CD4-positive, alpha-beta T cell (primary cell): ENCODE measurements around the gene HOXB8. TPM values are rescaled to one million over a fixed set of nuclear protein-coding genes. Genes with fewer than 3 reads are reported as not detected.

ENCODE experiments used
- ATAC-seq: fragments of 200-7000 bp; cut with Tn5 transposase; one replicate; pipeline ENCODE4 v1.10.0; 2022; ENCODE audit warnings: mild to moderate bottlenecking; ENCODE audit not compliant: poor library complexity
- CTCF ChIA-PET: fragments of 350-600 bp; sonication (Branson Sonifier 250); formaldehyde crosslinking; loops from one replicate; lab custom pipeline; 2021; ENCODE audit warnings: antibody characterized with exemption, inconsistent platforms; lab: Charles Lee
- POLR2A ChIA-PET: fragments of 350-600 bp; sonication (Branson Sonifier 250); formaldehyde crosslinking; loops from one replicate; lab custom pipeline; 2021; ENCODE audit warnings: antibody characterized with exemption, inconsistent platforms; lab: Charles Lee
- DNase-seq, 14 experiments: peaks; one replicate each; pipeline ENCODE4 v3.0.0-alpha.2; 2013 to 2020; ENCODE audit warnings: mixed read lengths in 2 of 14
- H3K27ac ChIP-seq, 2 donors: one replicate each; pipeline versions ENCODE4 v1.5.1 to v1.7.0; 2013; ENCODE audit warnings: low read length in 2 of 2, low read depth in 1 of 2, mild to moderate bottlenecking in 1 of 2
- H3K27me3 ChIP-seq, 2 experiments: 1 replicate in 1 of 2; 2 replicates in 1 of 2; pipeline versions ENCODE4 v1.6.1 to v1.7.0; 2013; ENCODE audit warnings: low read length in 2 of 2, control low read depth in 1 of 2, mild to moderate bottlenecking in 1 of 2, moderate library complexity in 1 of 2; ENCODE audit not compliant: insufficient read depth in 2 of 2, control insufficient read depth in 1 of 2
- H3K36me3 ChIP-seq: one replicate; pipeline ENCODE4 v1.6.1; 2013; ENCODE audit warnings: low read length, control low read depth; ENCODE audit not compliant: insufficient read depth
- H3K4me1 ChIP-seq: one replicate; pipeline ENCODE4 v1.6.1; 2013; ENCODE audit warnings: low read length, control low read depth; ENCODE audit not compliant: insufficient read depth
- H3K4me3 ChIP-seq: one replicate; pipeline ENCODE4 v1.5.1; 2013; ENCODE audit warnings: mild to moderate bottlenecking, low read length, moderate library complexity
- H3K9me3 ChIP-seq, 2 experiments: 1 replicate in 1 of 2; 2 replicates in 1 of 2; pipeline versions ENCODE4 v1.6.1 to v1.7.0; 2013; ENCODE audit warnings: low read length in 2 of 2, mild to moderate bottlenecking in 2 of 2, control low read depth in 1 of 2, moderate library complexity in 1 of 2; ENCODE audit not compliant: control insufficient read depth in 1 of 2, insufficient read depth in 1 of 2
- H3K27ac Mint-ChIP-seq: one replicate; pipeline ENCODE4 v1.8.0; 2020; ENCODE audit warnings: mixed read lengths
- H3K27me3 Mint-ChIP-seq: one replicate; pipeline ENCODE4 v1.8.0; 2021; ENCODE audit warnings: mixed read lengths
- H3K36me3 Mint-ChIP-seq: one replicate; pipeline ENCODE4 v1.8.0; 2021; ENCODE audit warnings: low read depth, mixed read lengths
- H3K4me1 Mint-ChIP-seq: one replicate; pipeline ENCODE4 v1.8.0; 2021; ENCODE audit warnings: low read depth, mixed read lengths
- H3K4me3 Mint-ChIP-seq: one replicate; pipeline ENCODE4 v1.8.0; 2020; ENCODE audit warnings: mild to moderate bottlenecking, mixed read lengths
- H3K9me3 Mint-ChIP-seq: one replicate; pipeline ENCODE4 v1.8.0; 2020; ENCODE audit warnings: mixed read lengths
- CTCF ChIP-seq: fragments of 200-600 bp; IDR thresholded peaks from one replicate; pipeline ENCODE4 v1.8.0; 2022; ENCODE audit warnings: antibody characterized with exemption, mild to moderate bottlenecking
- intact Hi-C, 2 experiments: fragments of 100-400 bp; cut with DNase I in 1 of 2; cut with micrococcal nuclease in 1 of 2; formaldehyde crosslinking; loops; one replicate each; pipeline versions ENCODE4 v1.15.1 to v1.9.0; 2023 to 2025; cut with DNase I, micrococcal nuclease
- total RNA-seq, 174 experiments: library from RNA in 2 of 174; stranded (reverse) in 2 of 174; gene quantifications; one replicate each; pipeline ENCODE4 v1.2.3 and lab custom pipeline; 2021 to 2026

The HOXB8 gene
- total RNA-seq, 2 experiments from 2014 or later: not detected

DNA sequence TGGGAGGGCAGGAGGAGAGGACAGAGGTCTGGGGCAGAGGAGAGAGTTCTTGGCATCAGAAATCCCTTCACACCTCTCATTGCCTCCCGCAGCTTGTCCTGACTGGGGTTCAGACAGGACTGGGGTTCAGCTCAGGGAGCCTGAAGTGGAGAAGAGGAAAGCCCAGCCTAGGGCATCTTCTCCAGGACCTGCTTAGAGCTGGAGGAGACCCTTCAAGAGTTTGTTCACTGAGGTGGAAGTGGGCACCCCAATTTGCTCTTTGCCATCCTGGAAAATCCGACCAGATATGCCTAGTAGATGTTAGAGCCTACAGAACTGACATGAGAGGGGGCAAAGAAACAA is 27.0 kb downstream of the HOXB8 start:
- Mint-ChIP-seq H3K27ac (no peak overlapping the region), H3K9me3 (no peaks in the 10 kb centered on the region), H3K4me3 (no peak overlapping the region), H3K36me3 (no peaks in the 10 kb centered on the region), H3K27me3 (peaks cover 100% of the 10 kb centered on the region), H3K4me1 (peaks cover 27% of the 10 kb centered on the region)
- Histone ChIP-seq H3K36me3 (no peaks in the 10 kb centered on the region), H3K9me3 (no peaks in the 10 kb centered on the region), H3K27ac (no peak overlapping the region), H3K4me3 (no peak overlapping the region), H3K27me3 (peaks cover 70 to 87% of the 10 kb centered on the region in 2 experiments), H3K4me1 (peaks cover 34% of the 10 kb centered on the region)
- ATAC-seq (no peak), DNase-seq (no peak)
- TF ChIP-seq CTCF: no peak
- intact Hi-C loops: no loop called here
- POLR2A ChIA-PET: interaction anchor here (2.0 to 2.1 kb wide), 2 partner anchors 22 to 254 kb away, joined by 5 to 6 read pairs; no protein-coding TSS in a partner anchor
- CTCF ChIA-PET: interaction anchor here (1.0 to 2.4 kb wide), 9 partner anchors 25 to 280 kb away, joined by 3 to 11 read pairs (median 4); no protein-coding TSS in a partner anchor

DNA sequence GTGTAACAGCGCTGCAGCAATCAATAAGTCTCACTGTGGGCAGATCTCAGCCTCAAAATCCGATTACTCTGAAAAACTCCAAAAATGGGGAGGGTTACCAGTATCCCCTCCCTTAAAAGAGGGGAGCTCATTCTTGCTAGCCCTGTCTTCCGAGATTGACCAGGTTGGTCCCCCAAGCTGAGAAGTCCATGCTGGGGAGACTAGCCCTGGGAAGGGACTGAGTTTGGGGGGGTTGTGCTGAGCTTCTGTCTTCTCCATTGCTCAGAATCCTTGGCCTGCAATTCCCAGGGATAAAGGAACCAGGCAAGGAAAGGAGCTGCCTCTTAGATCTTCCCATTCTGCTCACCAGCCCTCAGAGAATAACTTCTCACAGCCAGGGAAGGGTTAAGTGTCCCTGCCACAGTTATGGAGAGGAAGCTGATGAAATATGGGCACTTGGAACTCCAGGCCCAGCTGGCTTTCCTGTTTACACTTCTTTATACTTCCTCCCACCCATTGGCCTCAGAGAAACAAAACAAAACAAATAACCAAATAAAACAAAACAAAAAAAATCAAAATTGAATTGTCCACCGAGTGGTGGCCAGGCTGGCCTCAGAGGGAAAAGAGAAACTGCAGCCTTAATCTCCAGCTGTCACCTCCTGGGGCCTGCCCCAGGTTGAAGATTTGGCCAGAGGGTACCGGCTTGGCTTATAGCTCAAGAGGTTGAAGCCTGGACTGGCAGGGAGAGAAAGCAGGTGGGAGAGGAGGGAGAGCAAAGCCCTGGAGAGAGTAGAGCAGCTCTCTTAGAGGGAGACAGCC is 27.6 kb downstream of the HOXB8 start:
- peak overlapping the region; percentile 27 for H3K4me3 Mint-ChIP-seq
- TF ChIP-seq CTCF: no peak
- CTCF ChIA-PET: interaction anchor here (1.2 to 2.4 kb wide), 6 partner anchors 25 to 280 kb away, joined by 3 to 11 read pairs (median 8); no protein-coding TSS in a partner anchor
- peaks cover 70 to 87% of the 10 kb centered on the region in 2 experiments for H3K27me3 ChIP-seq
- peaks cover 31% of the 10 kb centered on the region for H3K4me1 ChIP-seq
- ATAC-seq (no peak), DNase-seq (no peak)
- H3K4me1 Mint-ChIP-seq: peaks cover 27% of the 10 kb centered on the region
- H3K36me3 ChIP-seq: no peaks in the 10 kb centered on the region
- H3K9me3 Mint-ChIP-seq: no peaks in the 10 kb centered on the region
- intact Hi-C loops: no loop called here
- no peak overlapping the region for H3K27ac ChIP-seq
- peaks cover 100% of the 10 kb centered on the region for H3K27me3 Mint-ChIP-seq
- no peaks in the 10 kb centered on the region for H3K9me3 ChIP-seq
- no peak overlapping the region for H3K4me3 ChIP-seq
- no peaks in the 10 kb centered on the region for H3K36me3 Mint-ChIP-seq
- H3K27ac Mint-ChIP-seq: no peak overlapping the region
- POLR2A ChIA-PET: interaction anchor here (2.0 to 2.1 kb wide), 2 partner anchors 23 to 254 kb away, joined by 5 to 6 read pairs; no protein-coding TSS in a partner anchor

GRCh38 chr17:48586355-48587258 is 28.5 kb downstream of the HOXB8 start:
- POLR2A ChIA-PET: interaction anchor here (2.0 to 2.1 kb wide), 2 partner anchors 24 to 253 kb away, joined by 5 to 6 read pairs; no protein-coding TSS in a partner anchor
- no peak overlapping the region for H3K27ac Mint-ChIP-seq
- H3K4me3 ChIP-seq: peak overlapping the region; percentile 81
- no peaks in the 10 kb centered on the region for H3K9me3 Mint-ChIP-seq
- CTCF ChIA-PET: interaction anchor here (1.7 to 2.3 kb wide), 2 partner anchors 251 to 279 kb away, joined by 6 to 9 read pairs; no protein-coding TSS in a partner anchor
- H3K36me3 Mint-ChIP-seq: no peaks in the 10 kb centered on the region
- H3K9me3 ChIP-seq: no peaks in the 10 kb centered on the region
- peaks cover 30% of the 10 kb centered on the region for H3K4me1 Mint-ChIP-seq
- H3K27me3 ChIP-seq: peaks cover 68 to 88% of the 10 kb centered on the region in 2 experiments
- peak overlapping the region; percentile 93 for H3K4me3 Mint-ChIP-seq
- DNase-seq (peak in 3 of 14 experiments; percentile 50 to 58 (median 50)), ATAC-seq (no peak)
- H3K27ac ChIP-seq: no peak overlapping the region
- peaks cover 34% of the 10 kb centered on the region for H3K4me1 ChIP-seq
- peaks cover 100% of the 10 kb centered on the region for H3K27me3 Mint-ChIP-seq
- no peak for TF ChIP-seq CTCF
- no peaks in the 10 kb centered on the region for H3K36me3 ChIP-seq
- intact Hi-C loops: no loop called here
